Ovary (tissue), 3 donors: ENCODE results near the gene NCKAP1.

Experiments
- CTCF ChIP-seq, 3 donors: fragments of 450-650 bp in 2 of 3; fragments of 200-600 bp in 1 of 3; IDR thresholded peaks; one replicate each; pipeline versions ENCODE4 v1.5.1 to v1.8.0; 2016 to 2022; ENCODE audit warnings: antibody characterized with exemption in 3 of 3, mild to moderate bottlenecking in 1 of 3
- POLR2A ChIP-seq: fragments of 450-650 bp; IDR thresholded peaks from one replicate; pipeline ENCODE4 v1.6.1; 2017; ENCODE audit warnings: antibody characterized with exemption, mild to moderate bottlenecking, moderate library complexity
- donor health status: DM: no; HTN: no; CAD: no.

- TF ChIP-seq POLR2A (no peak), CTCF (IDR thresholded peaks at IDR 0.05) (no peak)
These were observed 133.4 kb downstream of the NCKAP1 start for GRCh38 chr2:182904844-182905243.
